ENCODE measurements around the gene TSPAN3. TPM values are rescaled to one million over a fixed set of nuclear protein-coding genes. Genes with fewer than 3 reads are reported as not detected.

TSPAN3 gene
- total RNA-seq, 3 donors from 2014 or later, result 38.6 to 53.1 (median 42.8) TPM

DNA sequence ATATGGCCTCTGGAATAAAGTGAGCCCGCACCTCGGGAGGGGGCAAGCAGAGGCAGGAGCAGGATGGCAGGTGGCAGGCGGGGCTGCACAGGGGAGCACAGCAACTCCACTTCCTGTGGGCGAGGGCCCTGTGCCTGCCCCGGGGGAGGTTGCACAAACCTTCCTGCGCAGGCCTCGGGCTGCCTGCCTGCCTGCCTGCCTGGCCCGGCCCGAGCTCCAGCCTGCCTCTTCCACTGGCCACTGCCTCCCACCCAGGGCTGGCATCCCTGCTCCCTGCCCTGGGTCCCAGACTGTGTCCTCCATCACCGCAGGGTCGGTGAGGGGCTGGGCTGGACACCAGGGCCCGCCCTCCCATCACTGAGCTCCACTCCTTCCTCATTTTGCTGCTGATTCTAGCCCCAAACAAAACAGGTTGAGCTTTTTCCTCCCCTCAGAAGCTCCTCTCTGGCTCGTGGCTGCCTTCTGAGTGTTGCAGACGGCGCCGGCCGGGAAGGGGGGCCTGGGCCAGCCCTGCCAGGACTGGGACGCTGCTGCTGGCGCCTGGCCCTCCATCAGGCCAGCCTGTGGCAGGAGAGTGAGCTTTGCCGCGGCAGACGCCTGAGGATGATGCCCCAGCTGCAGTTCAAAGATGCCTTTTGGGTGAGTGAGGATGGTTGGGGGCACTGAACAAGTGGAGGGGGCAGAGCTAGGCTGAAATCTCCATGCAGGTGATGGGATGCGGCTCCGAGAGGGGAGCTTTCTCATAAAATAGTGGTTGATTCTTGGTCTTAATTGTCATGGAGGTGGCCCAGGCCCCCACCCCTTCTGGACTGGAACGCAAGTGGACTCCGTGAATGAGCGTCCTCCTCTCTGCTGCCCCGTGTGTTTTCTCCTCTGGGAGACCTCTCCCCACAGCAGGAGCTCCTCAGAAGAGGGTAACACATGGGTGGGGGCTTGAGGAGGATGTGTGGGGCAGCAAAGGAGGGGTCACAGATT is 75.7 kb downstream of the TSPAN3 start, which contains the start of gene PSTPIP1:
Gene PSTPIP1, plus strand, starts transcription at position 156 of the 975 bp plus-strand sequence. Its CDS starts 448 bp downstream, at position 604.
- no peaks in the 10 kb centered on the region for H3K9me3 Mint-ChIP-seq
- DNase-seq (peak; percentile 54), ATAC-seq (peak; percentile 68 to 73)
- H3K4me3 Mint-ChIP-seq, result peak within 1 kb of the TSS; percentile 95
- peaks cover 61% of the 10 kb centered on the region for H3K4me1 Mint-ChIP-seq (ENCODE audit: low read depth)
- H3K36me3 Mint-ChIP-seq (ENCODE audit: insufficient read depth), result no peaks in the 10 kb centered on the region
- H3K27me3 Mint-ChIP-seq (ENCODE audit: low read depth), result no peaks in the 10 kb centered on the region

DNA sequence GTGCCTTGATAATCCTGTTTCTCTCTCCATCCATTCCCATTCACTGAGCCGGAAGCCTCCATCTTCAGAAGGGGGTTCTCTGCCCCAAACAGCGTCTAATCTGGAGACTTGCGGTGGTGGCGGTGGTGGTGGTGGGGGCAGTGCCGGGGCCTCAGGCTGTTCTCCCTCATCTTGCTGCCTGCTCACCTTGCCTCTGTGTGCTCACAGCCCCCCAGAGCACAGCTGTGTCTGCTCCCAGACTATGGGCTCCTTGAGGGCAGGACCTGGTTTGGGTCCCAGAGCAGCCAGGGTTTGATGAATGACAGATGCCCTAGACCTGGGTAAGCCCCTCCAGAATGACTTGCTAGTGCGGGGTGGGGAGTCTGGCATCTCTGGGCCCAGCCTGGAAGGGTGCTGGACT is 76.4 kb downstream of the TSPAN3 start:
- no peaks in the 10 kb centered on the region for H3K36me3 Mint-ChIP-seq (ENCODE audit: insufficient read depth)
- ATAC-seq, result peak; percentile 3 to 6

GRCh38 chr15:76994001-76994400 is 76.9 kb downstream of the TSPAN3 start:
- Mint-ChIP-seq H3K4me1 (ENCODE audit: low read depth) (peaks cover 56% of the 10 kb centered on the region), H3K27me3 (ENCODE audit: low read depth) (no peaks in the 10 kb centered on the region), H3K36me3 (ENCODE audit: insufficient read depth) (no peaks in the 10 kb centered on the region), H3K9me3 (no peaks in the 10 kb centered on the region), H3K4me3 (peak overlapping the region; percentile 95)
- DNase-seq, result peak; percentile 55
- ATAC-seq, result peak; percentile 47 to 53

More for the DNA sequence above, 76.4 kb downstream of the TSPAN3 start:
- no peak for DNase-seq
- Mint-ChIP-seq H3K4me1 (ENCODE audit: low read depth) (peaks cover 58% of the 10 kb centered on the region), H3K27me3 (ENCODE audit: low read depth) (no peaks in the 10 kb centered on the region), H3K4me3 (peak overlapping the region; percentile 95), H3K9me3 (no peaks in the 10 kb centered on the region)

- DNase-seq (no peak), ATAC-seq (no peak)
- Mint-ChIP-seq H3K36me3 (ENCODE audit: insufficient read depth) (no peaks in the 10 kb centered on the region), H3K4me3 (peak overlapping the region; percentile 42), H3K4me1 (ENCODE audit: low read depth) (peaks cover 56% of the 10 kb centered on the region), H3K27me3 (ENCODE audit: low read depth) (no peaks in the 10 kb centered on the region), H3K9me3 (no peaks in the 10 kb centered on the region)
These were observed 77.7 kb downstream of the TSPAN3 start for GRCh38 chr15:76993114-76993725.

DNA sequence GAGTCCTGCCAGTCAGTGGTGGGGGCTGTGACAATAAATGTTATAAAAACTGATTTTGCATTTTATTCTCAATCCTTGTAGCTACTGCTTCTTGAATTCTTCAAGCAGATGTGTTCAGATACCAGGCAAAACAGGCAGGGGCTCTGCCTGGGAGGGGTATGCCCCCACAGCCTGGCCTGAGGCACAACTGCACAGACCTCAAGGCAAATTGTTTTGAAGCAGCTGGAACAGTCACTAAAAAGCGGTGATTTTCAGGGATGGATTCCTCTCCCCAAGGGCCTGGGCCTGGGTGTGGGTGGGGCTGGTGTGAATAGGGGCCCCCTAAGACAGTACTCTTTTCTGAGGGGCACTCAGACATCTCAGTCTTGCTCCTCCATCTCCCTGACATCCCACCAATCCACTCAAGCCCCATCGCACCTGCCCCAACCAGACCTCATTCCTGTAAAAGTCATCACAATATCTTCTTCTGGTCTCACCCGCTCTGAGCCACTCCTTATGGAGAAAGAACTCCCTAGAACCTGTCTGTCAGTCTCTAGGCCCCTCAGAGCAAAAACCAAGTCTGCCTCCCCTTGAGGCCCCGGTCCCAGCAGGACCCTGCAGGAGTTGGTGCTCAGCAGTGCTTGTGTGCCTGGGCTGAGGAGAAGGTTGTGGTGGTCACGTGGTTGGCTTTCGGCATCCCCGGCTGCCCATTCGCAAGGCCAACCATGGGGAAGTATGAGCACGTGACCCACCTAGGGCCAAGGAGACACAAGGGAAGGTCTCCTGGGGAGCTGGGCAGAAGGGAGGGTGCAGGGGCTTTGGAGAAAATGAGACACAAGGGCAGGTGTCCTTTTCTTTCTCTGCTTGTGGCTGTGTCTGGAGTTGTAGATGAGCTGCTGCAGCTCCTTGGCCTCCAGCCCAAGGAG is 78.9 kb downstream of the TSPAN3 start:
- H3K9me3 Mint-ChIP-seq, result no peaks in the 10 kb centered on the region
- peaks cover 55% of the 10 kb centered on the region for H3K4me1 Mint-ChIP-seq (ENCODE audit: low read depth)
- DNase-seq (no peak), ATAC-seq (no peak)
- no peak overlapping the region for H3K4me3 Mint-ChIP-seq
- no peaks in the 10 kb centered on the region for H3K36me3 Mint-ChIP-seq (ENCODE audit: insufficient read depth)
- no peaks in the 10 kb centered on the region for H3K27me3 Mint-ChIP-seq (ENCODE audit: low read depth)

Other genes starting within 250 kb of the TSPAN3 start
- 10 to 100 TPM; 13.0 to 14.8 (median 14.8) TPM for gene SCAPER, start 165.8 kb downstream of the TSPAN3 start, total RNA-seq
- gene RCN2, start 139.4 kb downstream of the TSPAN3 start, total RNA-seq, result 10 to 100 TPM; 26.7 to 30.3 (median 27.5) TPM
- gene PSTPIP1, start 76.0 kb downstream of the TSPAN3 start, total RNA-seq, result 100 to 1,000 TPM in 1 of 3 donors, 10 to 100 TPM in 2; 85.4 to 130 (median 92.1) TPM